HUES6 (cell line): ENCODE measurements around the gene IFFO2.
A peak's percentile ranks its signal among the peaks of the same experiment; 100 is the strongest.

Experiments used
- H3K27ac ChIP-seq: 2 replicates; pipeline ENCODE4 v1.7.0; 2013; ENCODE audit warnings: low read depth, mild to moderate bottlenecking, low read length, inconsistent platforms
- H3K27me3 ChIP-seq: 2 replicates; pipeline ENCODE4 v1.6.1; 2013; ENCODE audit warnings: low read length; ENCODE audit not compliant: control insufficient read depth, insufficient read depth
- H3K36me3 ChIP-seq: 2 replicates; pipeline ENCODE4 v1.6.1; 2013; ENCODE audit warnings: low read length; ENCODE audit not compliant: control insufficient read depth, insufficient read depth
- H3K4me1 ChIP-seq: 2 replicates; pipeline ENCODE4 v1.6.1; 2013; ENCODE audit warnings: low read length; ENCODE audit not compliant: control insufficient read depth, insufficient read depth
- H3K4me3 ChIP-seq: 2 replicates; pipeline ENCODE4 v1.5.1; 2013; ENCODE audit warnings: low read depth, low read length
- H3K9ac ChIP-seq: one replicate; pipeline ENCODE4 v1.6.1; 2013; ENCODE audit warnings: mild to moderate bottlenecking, low read length
- H3K9me3 ChIP-seq: 2 replicates; pipeline ENCODE4 v1.6.1; 2013; ENCODE audit warnings: low read depth, low read length; ENCODE audit not compliant: control insufficient read depth, insufficient read depth

IFFO2 gene

DNA sequence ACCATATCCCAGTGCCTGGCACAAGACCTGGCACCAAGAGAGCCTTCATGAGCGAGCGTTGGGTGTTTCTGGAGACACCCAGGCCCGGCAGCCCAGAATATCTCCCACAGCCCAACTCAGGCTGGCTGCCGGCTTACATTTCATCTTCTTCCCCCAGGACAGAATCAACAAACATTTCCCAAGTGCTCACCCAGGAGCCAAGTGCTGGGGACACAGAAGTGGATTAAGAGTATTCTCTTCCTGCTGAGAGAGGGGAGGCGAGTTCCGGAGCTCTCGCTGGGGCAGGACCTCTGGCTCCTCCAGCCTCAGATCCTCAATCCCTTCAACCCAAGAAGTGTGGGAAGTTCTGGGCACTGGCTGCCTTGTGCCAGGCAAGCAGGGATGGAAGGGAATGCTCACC, 23.6 kb downstream of the IFFO2 start:
- Histone ChIP-seq H3K4me3 (no peak overlapping the region), H3K9me3 (no peaks in the 10 kb centered on the region), H3K27me3 (no peaks in the 10 kb centered on the region), H3K9ac (no peak overlapping the region), H3K4me1 (peaks cover 67% of the 10 kb centered on the region), H3K36me3 (no peaks in the 10 kb centered on the region), H3K27ac (no peak overlapping the region)

GRCh38 chr1:18932387-18932786, 24.1 kb downstream of the IFFO2 start:
- Histone ChIP-seq H3K4me1 (peaks cover 70% of the 10 kb centered on the region), H3K27me3 (no peaks in the 10 kb centered on the region)

GRCh38 chr1:18931730-18932129, 24.7 kb downstream of the IFFO2 start:
- H3K27ac ChIP-seq, result no peak overlapping the region
- peaks cover 70% of the 10 kb centered on the region for H3K4me1 ChIP-seq
- no peaks in the 10 kb centered on the region for H3K9me3 ChIP-seq
- no peak overlapping the region for H3K4me3 ChIP-seq
- H3K9ac ChIP-seq, result no peak overlapping the region
- H3K36me3 ChIP-seq, result no peaks in the 10 kb centered on the region
- no peaks in the 10 kb centered on the region for H3K27me3 ChIP-seq

More at GRCh38 chr1:18932387-18932786, 24.1 kb downstream of the IFFO2 start:
- no peak overlapping the region for H3K27ac ChIP-seq
- H3K36me3 ChIP-seq, result no peaks in the 10 kb centered on the region
- peak overlapping the region; percentile 14 for H3K9ac ChIP-seq
- H3K9me3 ChIP-seq, result no peaks in the 10 kb centered on the region
- no peak overlapping the region for H3K4me3 ChIP-seq

GRCh38 chr1:18929686-18930085, 26.8 kb downstream of the IFFO2 start:
- Histone ChIP-seq H3K27me3 (no peaks in the 10 kb centered on the region), H3K4me1 (peaks cover 62% of the 10 kb centered on the region), H3K27ac (no peak overlapping the region), H3K36me3 (no peaks in the 10 kb centered on the region), H3K4me3 (no peak overlapping the region), H3K9ac (no peak overlapping the region), H3K9me3 (no peaks in the 10 kb centered on the region)

DNA sequence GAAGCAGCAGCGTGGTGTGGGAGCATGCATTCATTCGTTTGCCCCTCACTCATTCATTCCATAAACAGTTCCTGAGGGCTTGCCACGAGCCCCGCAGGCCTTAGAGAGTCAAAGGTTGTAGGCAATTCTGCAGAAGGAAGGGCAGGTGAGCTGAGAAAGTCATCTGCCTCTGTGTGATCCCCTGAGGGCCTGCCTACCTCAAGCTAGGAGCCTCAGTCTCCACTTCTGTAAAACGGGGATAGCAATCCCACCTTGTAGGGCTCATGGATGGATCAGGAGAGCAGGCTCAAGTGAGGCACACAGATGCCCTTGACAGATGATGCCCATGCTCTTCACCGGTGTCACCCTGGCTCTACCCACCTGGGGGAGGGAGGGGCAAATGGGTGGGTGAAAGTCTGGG, 27.5 kb downstream of the IFFO2 start:
- H3K4me3 ChIP-seq, result no peak overlapping the region
- no peaks in the 10 kb centered on the region for H3K27me3 ChIP-seq
- H3K36me3 ChIP-seq, result no peaks in the 10 kb centered on the region
- no peaks in the 10 kb centered on the region for H3K9me3 ChIP-seq
- H3K4me1 ChIP-seq, result peaks cover 59% of the 10 kb centered on the region
- no peak overlapping the region for H3K9ac ChIP-seq
- H3K27ac ChIP-seq, result no peak overlapping the region

DNA sequence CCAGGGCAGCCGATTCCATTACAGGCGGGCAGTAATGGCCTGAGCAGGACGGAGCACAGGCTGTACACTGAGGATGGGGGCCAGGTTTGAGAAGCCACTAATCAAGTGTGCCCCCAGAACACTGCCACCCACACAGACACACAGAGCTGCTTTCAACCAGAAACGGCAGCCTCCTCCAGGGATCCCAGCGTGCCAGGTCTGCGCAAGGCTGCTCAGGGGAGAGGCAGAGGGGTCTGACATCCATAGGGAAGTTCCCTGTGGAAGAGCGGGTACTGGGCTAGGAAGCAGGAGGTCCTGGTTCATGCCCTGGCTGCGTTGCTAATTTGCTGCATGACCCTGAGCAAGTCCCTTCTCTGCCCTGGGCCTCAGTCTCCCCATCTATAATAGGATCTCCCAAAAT, 28.1 kb downstream of the IFFO2 start:
- no peaks in the 10 kb centered on the region for H3K9me3 ChIP-seq
- no peaks in the 10 kb centered on the region for H3K27me3 ChIP-seq
- H3K36me3 ChIP-seq, result no peaks in the 10 kb centered on the region
- H3K9ac ChIP-seq, result no peak overlapping the region
- no peak overlapping the region for H3K4me3 ChIP-seq
- peaks cover 65% of the 10 kb centered on the region for H3K4me1 ChIP-seq
- H3K27ac ChIP-seq, result no peak overlapping the region

DNA sequence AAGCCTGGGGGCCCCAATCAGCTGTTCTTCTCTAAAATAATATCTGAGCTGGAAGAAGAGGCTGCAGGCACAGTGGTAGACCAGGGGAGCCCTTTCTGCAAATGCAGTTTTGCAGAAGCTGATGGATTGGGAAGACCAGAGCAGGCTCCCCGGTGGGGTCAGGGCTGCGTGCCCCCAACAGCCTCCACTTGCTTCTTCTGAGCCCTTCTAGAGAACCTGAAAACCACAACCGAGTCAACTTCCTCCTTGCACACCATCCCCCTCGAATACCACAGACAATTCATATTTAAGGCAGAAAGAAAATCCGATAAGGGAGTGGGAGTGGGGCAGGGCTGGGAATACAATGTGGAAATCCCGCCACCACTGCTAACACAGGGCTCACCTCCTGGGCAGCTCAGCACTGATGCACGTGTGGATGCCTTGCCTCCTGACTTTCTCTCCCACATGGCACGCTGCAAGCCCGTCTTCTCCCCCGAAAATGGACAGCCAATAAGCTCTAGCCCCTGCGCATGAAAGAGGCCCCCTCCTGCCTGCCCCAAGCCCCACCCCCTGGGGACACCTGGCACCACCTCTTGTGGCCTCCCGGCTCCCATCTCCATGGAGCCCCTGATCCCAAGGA, 28.7 kb downstream of the IFFO2 start:
- H3K27ac ChIP-seq, result no peak overlapping the region
- peaks cover 66% of the 10 kb centered on the region for H3K4me1 ChIP-seq
- H3K36me3 ChIP-seq, result no peaks in the 10 kb centered on the region
- no peak overlapping the region for H3K4me3 ChIP-seq
- no peaks in the 10 kb centered on the region for H3K27me3 ChIP-seq
- no peaks in the 10 kb centered on the region for H3K9me3 ChIP-seq
- H3K9ac ChIP-seq, result no peak overlapping the region

GRCh38 chr1:18927082-18927653, 29.3 kb downstream of the IFFO2 start:
- H3K27me3 ChIP-seq, result no peaks in the 10 kb centered on the region
- no peaks in the 10 kb centered on the region for H3K36me3 ChIP-seq
- no peak overlapping the region for H3K4me3 ChIP-seq
- peak overlapping the region; percentile 39; the same call in 1 of the 2 replicates for H3K27ac ChIP-seq
- H3K9ac ChIP-seq, result no peak overlapping the region
- no peaks in the 10 kb centered on the region for H3K9me3 ChIP-seq
- peaks cover 66% of the 10 kb centered on the region for H3K4me1 ChIP-seq

DNA sequence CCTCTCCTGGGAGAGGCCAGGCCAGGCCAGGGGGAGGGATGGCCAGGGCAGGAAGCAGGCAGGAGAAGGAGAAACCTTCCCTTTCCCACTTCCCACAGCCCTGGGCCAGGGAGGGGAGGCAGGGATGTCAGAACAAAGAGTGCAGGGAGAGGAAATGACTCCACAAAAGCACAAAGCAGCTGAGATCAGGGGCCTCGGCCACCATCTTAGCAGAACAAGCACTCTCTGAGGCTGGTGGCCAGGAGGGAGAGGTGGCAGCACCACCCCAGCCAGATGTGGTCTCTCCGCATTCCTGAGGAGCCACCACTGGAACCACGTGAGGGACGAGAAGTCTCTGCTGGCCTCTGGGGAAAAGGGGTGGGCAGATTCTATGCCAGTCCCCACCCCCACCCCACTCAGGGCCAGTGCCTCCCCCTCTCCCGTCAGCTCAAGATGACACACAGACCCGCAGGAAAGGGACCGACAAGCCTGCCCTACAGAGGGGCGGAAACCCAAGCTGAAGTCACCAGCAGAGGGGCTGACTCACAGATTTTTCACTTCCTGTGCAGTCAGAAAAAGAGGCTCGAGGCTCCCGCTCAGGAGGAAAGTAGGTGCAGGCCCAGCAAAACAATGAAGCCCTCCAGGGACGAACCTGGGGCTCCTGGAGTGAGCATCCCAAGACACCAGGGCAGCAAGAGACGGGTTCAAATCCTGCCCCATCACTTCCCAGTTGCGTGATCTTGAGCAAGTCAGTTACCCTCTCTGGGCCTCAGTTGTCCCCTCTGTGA, 30.0 kb downstream of the IFFO2 start:
- Histone ChIP-seq H3K27ac (peak overlapping the region; percentile 39; the same call in 1 of the 2 replicates), H3K9me3 (no peaks in the 10 kb centered on the region), H3K4me1 (peaks cover 64% of the 10 kb centered on the region), H3K36me3 (no peaks in the 10 kb centered on the region), H3K9ac (no peak overlapping the region), H3K27me3 (no peaks in the 10 kb centered on the region), H3K4me3 (no peak overlapping the region)

DNA sequence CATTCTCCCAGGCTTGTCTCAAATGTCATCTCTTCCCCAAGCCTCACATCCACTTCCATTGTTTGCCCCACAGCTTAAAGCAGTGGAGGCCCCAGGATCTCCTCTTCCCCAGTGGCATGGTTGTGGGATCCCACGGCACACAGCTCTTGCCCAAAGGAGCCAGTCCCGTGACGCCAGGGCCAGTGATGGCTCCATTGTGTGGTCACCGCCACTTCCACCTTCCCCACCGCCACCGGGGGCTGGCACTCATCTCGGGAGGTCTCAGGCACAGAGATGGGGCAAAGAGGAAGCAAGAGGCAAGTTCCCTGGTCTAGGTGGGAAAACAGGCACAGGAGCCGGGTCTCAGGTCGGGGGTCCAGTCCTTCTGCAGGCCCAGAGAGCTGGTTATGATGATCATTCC, 31.2 kb downstream of the IFFO2 start:
- Histone ChIP-seq H3K4me3 (no peak overlapping the region), H3K9ac (no peak overlapping the region), H3K9me3 (no peaks in the 10 kb centered on the region), H3K27me3 (no peaks in the 10 kb centered on the region), H3K4me1 (peaks cover 58% of the 10 kb centered on the region), H3K36me3 (no peaks in the 10 kb centered on the region), H3K27ac (no peak overlapping the region)

DNA sequence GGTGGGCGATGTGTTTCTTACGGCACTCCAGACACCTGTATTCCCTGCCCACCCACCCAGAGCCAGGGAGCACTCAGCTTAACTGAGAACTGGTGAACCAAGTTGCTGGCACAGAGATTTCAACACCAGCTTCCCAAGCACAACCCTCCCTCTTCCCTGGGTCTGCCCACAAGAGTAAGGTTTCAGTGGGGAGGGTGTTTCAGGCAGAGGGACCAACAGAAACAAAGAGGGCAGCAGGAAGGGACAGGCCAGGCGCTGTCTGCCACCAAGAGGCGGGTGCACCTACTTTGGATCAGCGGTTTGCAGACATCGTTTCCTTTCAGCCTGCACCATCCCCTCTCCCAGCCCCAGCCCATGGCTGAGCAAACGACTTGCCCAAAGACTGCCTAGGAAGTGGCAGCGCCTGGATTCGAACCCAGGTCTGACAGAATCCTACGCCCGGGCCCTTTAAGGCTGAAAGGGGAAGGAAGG, 32.2 kb downstream of the IFFO2 start:
- Histone ChIP-seq H3K9me3 (no peaks in the 10 kb centered on the region), H3K9ac (no peak overlapping the region), H3K36me3 (no peaks in the 10 kb centered on the region), H3K4me3 (no peak overlapping the region), H3K4me1 (peaks cover 51% of the 10 kb centered on the region), H3K27me3 (no peaks in the 10 kb centered on the region), H3K27ac (no peak overlapping the region)
